GM18909 (cell line): ENCODE measurements around the gene KCND3.

Experiments
- ATAC-seq: cut with Tn5 transposase; IDR thresholded peaks from one replicate; pipeline ENCODE4 v1.9.1; 2021; ENCODE audit warnings: mild to moderate bottlenecking; ENCODE audit not compliant: unreplicated experiment, poor library complexity

Gene KCND3

GRCh38 chr1:111990026-111990877, 784 bp upstream of the KCND3 start:
- no peak for ATAC-seq

GRCh38 chr1:111988743-111989453, 570 bp downstream of the KCND3 start:
- ATAC-seq: no peak

- ATAC-seq: no peak
These were observed 1.1 kb downstream of the KCND3 start for GRCh38 chr1:111988377-111988742.

GRCh38 chr1:111987502-111987901, 2.0 kb downstream of the KCND3 start:
- ATAC-seq: no peak

- no peak for ATAC-seq
These were observed 6.0 kb downstream of the KCND3 start for GRCh38 chr1:111983500-111983899.

- no peak for ATAC-seq
These were observed 7.0 kb downstream of the KCND3 start for GRCh38 chr1:111982428-111982827.

- no peak for ATAC-seq
These were observed 7.6 kb downstream of the KCND3 start for GRCh38 chr1:111981871-111982270.

GRCh38 chr1:111981090-111981489, 8.4 kb downstream of the KCND3 start:
- ATAC-seq: no peak

GRCh38 chr1:111980686-111981085, 8.8 kb downstream of the KCND3 start:
- no peak for ATAC-seq

GRCh38 chr1:111978695-111979094, 10.8 kb downstream of the KCND3 start:
- ATAC-seq: no peak

- ATAC-seq: no peak
These were observed 12.1 kb downstream of the KCND3 start for GRCh38 chr1:111977378-111977777.

- no peak for ATAC-seq
These were observed 12.6 kb downstream of the KCND3 start for GRCh38 chr1:111976842-111977241.

- no peak for ATAC-seq
These were observed 13.1 kb downstream of the KCND3 start for GRCh38 chr1:111976332-111976731.

- ATAC-seq: no peak
These were observed 16.2 kb downstream of the KCND3 start for GRCh38 chr1:111973150-111973790.

GRCh38 chr1:111971396-111971795, 18.1 kb downstream of the KCND3 start:
- no peak for ATAC-seq

GRCh38 chr1:111968511-111968910, 21.0 kb downstream of the KCND3 start:
- no peak for ATAC-seq

- no peak for ATAC-seq
These were observed 21.6 kb downstream of the KCND3 start for GRCh38 chr1:111967886-111968285.

- no peak for ATAC-seq
These were observed 22.3 kb downstream of the KCND3 start for GRCh38 chr1:111967067-111967690.

GRCh38 chr1:111965781-111966443, 23.6 kb downstream of the KCND3 start:
- ATAC-seq: no peak

- ATAC-seq: no peak
These were observed 25.3 kb downstream of the KCND3 start for GRCh38 chr1:111963985-111964738.
